ENCODE results near the gene TTC36. TPM values are rescaled to one million over a fixed set of nuclear protein-coding genes. Genes with fewer than 3 reads are reported as not detected.
A peak's percentile ranks its signal among the peaks of the same experiment; 100 is the strongest.

TTC36 gene
- total and polyA plus RNA-seq, 2 of the 4 experiments (the other 2 are of a cell fraction) = not detected

GRCh38 chr11:118529584-118530175 is 2.4 kb downstream of the TTC36 start:
- no peak overlapping the region; the same call in 1 of the 2 replicates for H2AK5ac ChIP-seq (ENCODE audit: low read depth, low read length)
- H4K8ac ChIP-seq (ENCODE audit: low read depth in 2 of 2, low read length in 2 of 2) = no peak overlapping the region
- no peak overlapping the region for H3K56ac ChIP-seq (ENCODE audit: extremely low read depth, insufficient read depth, low read length)
- dilution Hi-C loops (cut with HindIII; ENCODE audit: low sequenced_read_pairs, unreplicated experiment) = no loop called here
- no peak overlapping the region for H3K18ac ChIP-seq (ENCODE audit: low read depth, low read length)
- ChIA-PET CTCF (no interaction called here), POLR2A (ENCODE audit: unreplicated experiment) (no interaction called here)
- no peak overlapping the region for H2BK15ac ChIP-seq (ENCODE audit: low read depth, low read length)
- no peak overlapping the region for H4K91ac ChIP-seq (ENCODE audit: insufficient read depth, low read depth, low read length)
- no peaks in the 10 kb centered on the region for H3K9me3 ChIP-seq (ENCODE audit: control insufficient read depth, insufficient read depth, low read length)
- no peak for ATAC-seq (ENCODE audit: low read depth)
- no peaks in the 10 kb centered on the region for H3K27me3 ChIP-seq (ENCODE audit: control insufficient read depth, insufficient read depth, low read length)
- no peak for DNase-seq
- H3K36me3 ChIP-seq (ENCODE audit: control insufficient read depth, insufficient read depth, low read length) = peaks cover 7% of the 10 kb centered on the region
- WGBS, 2 experiments (ENCODE audit: extremely low coverage in 2 of 2, insufficient read length in 1 of 2) = no CpG with 5 or more reads among the region's 5 CpGs
- peaks cover 2% of the 10 kb centered on the region; the same call in 1 of the 2 replicates for H3K4me1 ChIP-seq (ENCODE audit: control insufficient read depth, insufficient read depth, low read length)
- BruUV-seq (replicated peaks) = no TSS peak
- peak overlapping the region; percentile 23 for H2AK9ac ChIP-seq (replicated peaks; ENCODE audit: low read depth, low read length, poor library complexity)
- H3K4ac ChIP-seq (ENCODE audit: low read depth, low read length) = no peak overlapping the region
- H3K4me2 ChIP-seq (ENCODE audit: low read depth, low read length) = peak overlapping the region; percentile 72; the same call in 1 of the 2 replicates
- H3K9me1 ChIP-seq (ENCODE audit: insufficient read depth, low read length) = no peaks in the 10 kb centered on the region
- H2AFZ ChIP-seq (replicated peaks; ENCODE audit: low read length, poor library complexity) = no peak overlapping the region
- no peak overlapping the region for H3K27ac ChIP-seq (ENCODE audit: insufficient read depth, low read length)
- no peak overlapping the region for H2BK120ac ChIP-seq (ENCODE audit: low read depth, low read length)
- TF ChIP-seq FOS (IDR thresholded peaks at IDR 0.05; ENCODE audit: low read depth, low read length) = no peak
- TF ChIP-seq CEBPB (IDR thresholded peaks at IDR 0.05; ENCODE audit: low read depth, low read length) = no peak
- no peak for TF ChIP-seq MXI1 (IDR thresholded peaks at IDR 0.05; ENCODE audit: borderline replicate concordance, low read depth, low read length)
- no peak for TF ChIP-seq ELK1 (IDR thresholded peaks at IDR 0.05; ENCODE audit: borderline replicate concordance, low read depth, low read length)
- no peak for TF ChIP-seq MAFK (IDR thresholded peaks at IDR 0.05; ENCODE audit: low read depth, low read length)
- no peak overlapping the region for H2BK5ac ChIP-seq (ENCODE audit: low read depth, low read length, poor library complexity, severe bottlenecking)
- H3K79me1 ChIP-seq (ENCODE audit: low read depth in 1 of 2, low read length in 2 of 2) = peaks cover 0 to 24% of the 10 kb centered on the region in 2 experiments; a peak in 3 of 4 replicates
- no peak overlapping the region for H3K14ac ChIP-seq (replicated peaks; ENCODE audit: low read depth, low read length)
- in situ Hi-C loops (cut with MboI; ENCODE audit: low sequenced_read_pairs) = no loop called here
- H2BK20ac ChIP-seq (ENCODE audit: low read depth, low read length) = no peak overlapping the region
- no peaks in the 10 kb centered on the region for H4K20me1 ChIP-seq (ENCODE audit: insufficient read depth, low read length)
- no peak overlapping the region for H4K5ac ChIP-seq (ENCODE audit: low read depth, low read length)
- H3K9ac ChIP-seq (ENCODE audit: low read depth, low read length) = no peak overlapping the region
- no peak overlapping the region; the same call in 1 of the 2 replicates for H3K23ac ChIP-seq (ENCODE audit: low read depth, low read length)
- intact Hi-C loops (cut with micrococcal nuclease) = loop anchor here (2.0 kb wide), 1 partner anchor 37 kb away; no protein-coding TSS in a partner anchor
- no peak overlapping the region; the same call in 1 of the 2 replicates for H3K4me3 ChIP-seq (ENCODE audit: insufficient read depth, low read depth, low read length)

All from IMR-90 (cell line).